Brain microvascular endothelial cell (primary cell): ENCODE measurements around the gene CSDE1.

ENCODE experiments used
- DNase-seq: peaks from one replicate; pipeline ENCODE4 v3.0.0-alpha.2; 2020
- H3K27ac ChIP-seq: fragments of 250-450 bp; sonication (Bioruptor Pico); 2 replicates; pipeline ENCODE4 v1.5.1; 2020; ENCODE audit warnings: mild to moderate bottlenecking, moderate library complexity
- H3K27me3 ChIP-seq: fragments of 250-450 bp; sonication (Bioruptor Pico); replicated peaks from 2 replicates; pipeline ENCODE4 v1.5.1; 2020; ENCODE audit warnings: mild to moderate bottlenecking
- H3K36me3 ChIP-seq: fragments of 250-450 bp; sonication (Bioruptor Pico); replicated peaks from 2 replicates; pipeline ENCODE4 v1.5.1; 2020; ENCODE audit warnings: mild to moderate bottlenecking
- H3K4me3 ChIP-seq: 2 replicates; pipeline ENCODE4 v1.5.1; 2011; ENCODE audit warnings: low read depth, mild to moderate bottlenecking, control low read depth, low read length, moderate library complexity
- CTCF ChIP-seq: IDR thresholded peaks from 2 replicates; pipeline ENCODE4 v1.5.1; 2011; ENCODE audit warnings: low read depth, mild to moderate bottlenecking, moderate library complexity, low read length, control low read depth, inconsistent platforms; ENCODE audit errors: missing control alignments
- in situ Hi-C: cut with HindIII; loops from 2 replicates; pipeline ENCODE4 v1.10.0; 2017; ENCODE audit warnings: low sequenced_read_pairs, low pct_ligation_motif_present

CSDE1 gene

GRCh38 chr1:114695430-114696058 lies 62.2 kb downstream of the CSDE1 start, which contains the start of gene AMPD1:
Gene AMPD1 (minus strand): TSS chr1:114695546. CDS start chr1:114695471, 75 bp downstream.
- DNase-seq: peak; percentile 14
- TF ChIP-seq CTCF: no peak
- no peaks in the 10 kb centered on the region for H3K27me3 ChIP-seq
- no peak within 1 kb of the TSS for H3K27ac ChIP-seq
- no peak within 1 kb of the TSS for H3K4me3 ChIP-seq
- H3K36me3 ChIP-seq: no peaks in the 10 kb centered on the region
- in situ Hi-C loops: no loop called here

- in situ Hi-C loops: no loop called here
- Histone ChIP-seq H3K27me3 (no peaks in the 10 kb centered on the region), H3K36me3 (no peaks in the 10 kb centered on the region), H3K4me3 (no peak overlapping the region), H3K27ac (no peak overlapping the region)
- DNase-seq: no peak
- TF ChIP-seq CTCF: no peak
Measured at GRCh38 chr1:114694540-114695310, 63.1 kb downstream of the CSDE1 start.

GRCh38 chr1:114692947-114693346 lies 64.8 kb downstream of the CSDE1 start:
- in situ Hi-C loops: no loop called here
- no peak for TF ChIP-seq CTCF
- H3K27ac ChIP-seq: no peak overlapping the region
- no peak for DNase-seq
- no peaks in the 10 kb centered on the region for H3K36me3 ChIP-seq
- no peaks in the 10 kb centered on the region for H3K27me3 ChIP-seq
- H3K4me3 ChIP-seq: no peak overlapping the region

- no peak for TF ChIP-seq CTCF
- Histone ChIP-seq H3K36me3 (no peaks in the 10 kb centered on the region), H3K27ac (no peak overlapping the region), H3K27me3 (peaks cover 2% of the 10 kb centered on the region), H3K4me3 (no peak overlapping the region)
- in situ Hi-C loops: no loop called here
- DNase-seq: no peak
Measured at GRCh38 chr1:114691061-114691460, 66.7 kb downstream of the CSDE1 start.

- TF ChIP-seq CTCF: no peak
- DNase-seq: no peak
- no peak overlapping the region for H3K4me3 ChIP-seq
- no peaks in the 10 kb centered on the region for H3K36me3 ChIP-seq
- H3K27ac ChIP-seq: no peak overlapping the region
- peaks cover 2% of the 10 kb centered on the region for H3K27me3 ChIP-seq
- in situ Hi-C loops: no loop called here
Measured at GRCh38 chr1:114690148-114690547, 67.6 kb downstream of the CSDE1 start.
